Fibroblast of pulmonary artery (primary cell): ENCODE measurements around the gene TIMM13.
"Not testable (repeated sequence)": the region's sequence is repeated elsewhere in the genome, so short reads cannot be mapped to it uniquely, and the experiment has no call there.

Experiments used
- DNase-seq: peaks from one replicate; pipeline ENCODE4 v3.0.0-alpha.2; 2010; ENCODE audit warnings: low read depth
- H3K4me3 ChIP-seq: replicated peaks from 2 replicates; pipeline ENCODE4 v1.5.1; 2011; ENCODE audit warnings: low read depth, mild to moderate bottlenecking, control low read depth, low read length, moderate library complexity
- CTCF ChIP-seq: IDR thresholded peaks from 2 replicates; pipeline ENCODE4 v1.5.1; 2011; ENCODE audit warnings: mild to moderate bottlenecking, control low read depth, low read length, inconsistent platforms; ENCODE audit errors: missing control alignments

The TIMM13 gene

GRCh38 chr19:2427429-2428320, at the start of gene TIMM13:
Gene TIMM13 (minus strand): TSS chr19:2427586. CDS start chr19:2427533, 53 bp downstream.
- H3K4me3 ChIP-seq, result peak within 1 kb of the TSS; percentile 88
- DNase-seq, result peak; percentile 97
- TF ChIP-seq CTCF, result no peak

GRCh38 chr19:2476451-2477140, 49.2 kb upstream of the TIMM13 start:
- peak; percentile 64 for DNase-seq
- peak overlapping the region; percentile 99 for H3K4me3 ChIP-seq
- no peak for TF ChIP-seq CTCF

GRCh38 chr19:2475702-2476450, 48.5 kb upstream of the TIMM13 start, which contains the start of gene GADD45B:
Gene GADD45B (plus strand): TSS chr19:2476127. CDS start chr19:2476359, 232 bp downstream.
- H3K4me3 ChIP-seq, result peak within 1 kb of the TSS; percentile 99
- no peak for TF ChIP-seq CTCF
- peak; percentile 99 for DNase-seq

- peak; percentile 67 for DNase-seq
- peak overlapping the region; percentile 99 for H3K4me3 ChIP-seq
- TF ChIP-seq CTCF, result no peak
These were observed 47.8 kb upstream of the TIMM13 start for GRCh38 chr19:2475018-2475701.

GRCh38 chr19:2474232-2475017, 47.0 kb upstream of the TIMM13 start:
- peak; percentile 89 for DNase-seq
- H3K4me3 ChIP-seq, result peak overlapping the region; percentile 99
- peak; percentile 54 for TF ChIP-seq CTCF

- not testable (repeated sequence) for H3K4me3 ChIP-seq, DNase-seq
These were observed 42.5 kb upstream of the TIMM13 start for GRCh38 chr19:2469915-2470200.
